ENCODE data around the gene UCP3. TPM values are rescaled to one million over a fixed set of nuclear protein-coding genes. Genes with fewer than 3 reads are reported as not detected.

UCP3 gene
- total and polyA plus RNA-seq, 4 donors, result 1.0 to 2.8 (median 1.8) TPM

DNA sequence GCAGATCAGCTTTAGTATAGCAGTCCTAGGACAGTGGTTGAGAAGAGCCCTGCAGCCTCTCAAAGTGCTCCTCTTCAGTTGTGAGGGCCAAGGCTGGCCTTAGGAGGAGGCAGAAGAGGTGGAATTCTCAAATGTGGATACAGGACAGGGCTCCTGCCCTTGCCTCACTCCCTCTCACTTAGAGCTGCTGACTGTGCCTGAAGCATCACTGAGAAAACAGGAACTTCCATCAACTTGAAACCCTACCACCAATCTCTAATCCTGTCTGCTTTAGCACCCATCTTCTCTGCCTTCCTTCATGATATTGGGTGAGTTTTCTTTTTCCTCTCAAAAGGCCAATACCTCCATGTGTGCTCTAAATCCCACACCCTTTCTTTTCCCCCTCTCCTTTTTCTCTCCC lies 14.4 kb upstream of the UCP3 start:
- ATAC-seq (ENCODE audit: insufficient read depth, low FRiP score) (no peak), DNase-seq (no peak)
- H3K36me3 ChIP-seq (ENCODE audit: control insufficient read depth in 4 of 4, insufficient read depth in 4 of 4, low read length in 4 of 4), result peaks cover 0 to 11% (median 3%) of the 10 kb centered on the region in 4 donors
- TF ChIP-seq, protein P1, sequence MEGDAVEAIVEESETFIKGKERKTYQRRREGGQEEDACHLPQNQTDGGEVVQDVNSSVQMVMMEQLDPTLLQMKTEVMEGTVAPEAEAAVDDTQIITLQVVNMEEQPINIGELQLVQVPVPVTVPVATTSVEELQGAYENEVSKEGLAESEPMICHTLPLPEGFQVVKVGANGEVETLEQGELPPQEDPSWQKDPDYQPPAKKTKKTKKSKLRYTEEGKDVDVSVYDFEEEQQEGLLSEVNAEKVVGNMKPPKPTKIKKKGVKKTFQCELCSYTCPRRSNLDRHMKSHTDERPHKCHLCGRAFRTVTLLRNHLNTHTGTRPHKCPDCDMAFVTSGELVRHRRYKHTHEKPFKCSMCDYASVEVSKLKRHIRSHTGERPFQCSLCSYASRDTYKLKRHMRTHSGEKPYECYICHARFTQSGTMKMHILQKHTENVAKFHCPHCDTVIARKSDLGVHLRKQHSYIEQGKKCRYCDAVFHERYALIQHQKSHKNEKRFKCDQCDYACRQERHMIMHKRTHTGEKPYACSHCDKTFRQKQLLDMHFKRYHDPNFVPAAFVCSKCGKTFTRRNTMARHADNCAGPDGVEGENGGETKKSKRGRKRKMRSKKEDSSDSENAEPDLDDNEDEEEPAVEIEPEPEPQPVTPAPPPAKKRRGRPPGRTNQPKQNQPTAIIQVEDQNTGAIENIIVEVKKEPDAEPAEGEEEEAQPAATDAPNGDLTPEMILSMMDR (IDR thresholded peaks at IDR 0.05; ENCODE audit: control extremely low read depth, extremely low read depth), result no peak
- no peak overlapping the region for H3K9ac ChIP-seq (ENCODE audit: insufficient read depth in 1 of 2, low read length in 2 of 2)
- H3K4me3 ChIP-seq, result no peak overlapping the region
- H3K9me3 ChIP-seq (ENCODE audit: control insufficient read depth in 4 of 4, insufficient read depth in 3 of 4, low read length in 3 of 4), result peaks cover 0 to 1% (median 0%) of the 10 kb centered on the region in 4 donors
- peaks cover 4 to 13% (median 7%) of the 10 kb centered on the region in 5 donors for H3K4me1 ChIP-seq (ENCODE audit: control insufficient read depth in 5 of 5, insufficient read depth in 5 of 5, low read length in 5 of 5)
- peak overlapping the region in 1 of 2 donors; percentile 21 for H3K27ac ChIP-seq (ENCODE audit: low read depth in 1 of 2, low read length in 1 of 2)
- H3K27me3 ChIP-seq (ENCODE audit: control insufficient read depth in 3 of 3, insufficient read depth in 3 of 3, low read length in 2 of 3), result no peaks in the 10 kb centered on the region

DNA sequence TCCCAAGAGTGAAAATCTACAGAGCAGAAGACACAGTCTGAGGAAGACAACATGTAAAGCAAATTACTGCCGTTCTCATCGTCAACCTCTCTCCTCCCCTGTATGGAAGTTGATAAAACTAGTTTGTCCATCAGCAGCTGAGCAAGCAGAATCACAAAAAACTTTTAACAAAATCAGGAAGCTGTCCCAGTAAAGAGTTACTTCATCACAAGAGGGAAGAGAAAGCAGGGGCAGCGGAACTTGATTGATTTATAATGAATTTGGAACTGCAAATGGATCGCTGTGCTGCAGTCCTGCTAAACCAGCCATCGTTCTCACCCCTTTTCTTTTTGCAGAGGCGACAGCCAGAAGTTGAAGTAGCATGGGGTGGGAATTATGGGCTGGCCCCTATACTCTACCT lies 13.7 kb upstream of the UCP3 start:
- Histone ChIP-seq H3K36me3 (ENCODE audit: control insufficient read depth in 4 of 4, insufficient read depth in 4 of 4, low read length in 4 of 4) (peaks cover 0 to 11% (median 0%) of the 10 kb centered on the region in 4 donors), H3K9ac (ENCODE audit: insufficient read depth in 1 of 2, low read length in 2 of 2) (no peak overlapping the region), H3K4me3 (no peak overlapping the region), H3K4me1 (ENCODE audit: control insufficient read depth in 5 of 5, insufficient read depth in 5 of 5, low read length in 5 of 5) (peaks cover 4 to 14% (median 7%) of the 10 kb centered on the region in 5 donors), H3K9me3 (ENCODE audit: control insufficient read depth in 4 of 4, insufficient read depth in 3 of 4, low read length in 3 of 4) (no peaks in the 10 kb centered on the region), H3K27ac (ENCODE audit: low read depth in 1 of 2, low read length in 1 of 2) (peak overlapping the region in 1 of 2 donors; percentile 21), H3K27me3 (ENCODE audit: control insufficient read depth in 3 of 3, insufficient read depth in 3 of 3, low read length in 2 of 3) (no peaks in the 10 kb centered on the region)
- no peak for ATAC-seq (ENCODE audit: insufficient read depth, low FRiP score)
- TF ChIP-seq, protein P1 (IDR thresholded peaks at IDR 0.05; ENCODE audit: control extremely low read depth, extremely low read depth), result no peak
- DNase-seq, result no peak
- 68 to 80% methylated on average over 6 of the region's 6 CpGs for WGBS, 2 donors

DNA sequence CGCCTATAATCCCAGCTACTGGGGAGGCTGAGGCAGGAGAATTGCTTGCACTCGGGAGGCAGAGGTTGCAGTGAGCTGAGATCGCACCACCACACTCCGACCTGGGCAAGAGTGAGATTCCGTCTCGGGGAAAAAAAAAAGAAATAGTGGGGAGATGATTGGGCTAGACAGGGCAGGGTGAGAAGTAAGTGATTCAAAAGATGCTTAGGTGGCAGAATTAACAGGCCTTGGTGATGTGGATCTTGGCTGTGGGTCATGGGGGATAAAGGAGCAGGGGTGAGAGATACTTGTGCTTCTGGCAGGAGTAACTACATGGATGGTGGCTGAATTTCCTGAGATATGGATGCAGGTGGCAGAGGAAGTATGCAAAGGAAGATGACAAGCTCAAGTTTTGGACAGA lies 13.1 kb upstream of the UCP3 start:
- H3K4me3 ChIP-seq, result no peak overlapping the region
- no peak for ATAC-seq (ENCODE audit: insufficient read depth, low FRiP score)

More for the DNA sequence above, 13.1 kb upstream of the UCP3 start:
- H3K9ac ChIP-seq (ENCODE audit: insufficient read depth in 1 of 2, low read length in 2 of 2), result no peak overlapping the region
- H3K36me3 ChIP-seq (ENCODE audit: control insufficient read depth in 4 of 4, insufficient read depth in 4 of 4, low read length in 4 of 4), result peaks cover 0 to 10% (median 0%) of the 10 kb centered on the region in 4 donors
- WGBS, 2 donors, result 98 to 99% methylated on average over 6 of the region's 6 CpGs
- H3K27me3 ChIP-seq (ENCODE audit: control insufficient read depth in 3 of 3, insufficient read depth in 3 of 3, low read length in 2 of 3), result no peaks in the 10 kb centered on the region
- TF ChIP-seq, protein P1 (IDR thresholded peaks at IDR 0.05; ENCODE audit: control extremely low read depth, extremely low read depth), result no peak
- no peak for DNase-seq
- peaks cover 4 to 14% (median 7%) of the 10 kb centered on the region in 5 donors for H3K4me1 ChIP-seq (ENCODE audit: control insufficient read depth in 5 of 5, insufficient read depth in 5 of 5, low read length in 5 of 5)
- H3K9me3 ChIP-seq (ENCODE audit: control insufficient read depth in 4 of 4, insufficient read depth in 3 of 4, low read length in 3 of 4), result no peaks in the 10 kb centered on the region
- peak overlapping the region in 1 of 2 donors; percentile 46 for H3K27ac ChIP-seq (ENCODE audit: low read depth in 1 of 2, low read length in 1 of 2)
